ENCODE measurements around the gene SLC25A21.

Gene SLC25A21

DNA sequence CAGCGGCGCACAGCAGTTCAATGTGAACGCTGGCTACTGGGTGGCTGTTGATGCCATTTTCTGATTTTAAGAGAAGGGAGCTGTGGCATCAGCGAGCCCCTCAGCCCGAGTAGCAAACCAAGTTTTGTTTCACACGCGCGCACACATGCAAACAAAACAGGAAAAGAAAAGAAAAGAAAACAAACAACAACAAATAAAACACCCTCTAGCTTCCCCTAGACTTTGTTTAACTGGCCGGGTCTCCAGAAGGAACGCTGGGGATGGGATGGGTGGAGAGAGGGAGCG lies 510.2 kb downstream of the SLC25A21 start:
- H3K27ac ChIP-seq, result no peak overlapping the region
- peaks cover 22% of the 10 kb centered on the region for H3K36me3 ChIP-seq (ENCODE audit: insufficient read depth, low read length)
- peak overlapping the region; percentile 69 for H3K9ac ChIP-seq (ENCODE audit: insufficient read length)
- no peaks in the 10 kb centered on the region for H3K9me3 ChIP-seq (ENCODE audit: low read depth, low read length)
- DNase-seq (ENCODE audit: low read depth, low spot score), result no peak
- TF ChIP-seq POLR2AphosphoS5 (IDR thresholded peaks at IDR 0.05; ENCODE audit: borderline replicate concordance, low read depth, low read length), result no peak
- TF ChIP-seq FOXP2 (optimal IDR thresholded peaks at IDR 0.05; ENCODE audit: control extremely low read depth, extremely low read length, insufficient read depth), result no peak
- TF ChIP-seq EZH2 (IDR thresholded peaks at IDR 0.05), result no peak
- peak overlapping the region; percentile 84 for H3K4me3 ChIP-seq

DNA sequence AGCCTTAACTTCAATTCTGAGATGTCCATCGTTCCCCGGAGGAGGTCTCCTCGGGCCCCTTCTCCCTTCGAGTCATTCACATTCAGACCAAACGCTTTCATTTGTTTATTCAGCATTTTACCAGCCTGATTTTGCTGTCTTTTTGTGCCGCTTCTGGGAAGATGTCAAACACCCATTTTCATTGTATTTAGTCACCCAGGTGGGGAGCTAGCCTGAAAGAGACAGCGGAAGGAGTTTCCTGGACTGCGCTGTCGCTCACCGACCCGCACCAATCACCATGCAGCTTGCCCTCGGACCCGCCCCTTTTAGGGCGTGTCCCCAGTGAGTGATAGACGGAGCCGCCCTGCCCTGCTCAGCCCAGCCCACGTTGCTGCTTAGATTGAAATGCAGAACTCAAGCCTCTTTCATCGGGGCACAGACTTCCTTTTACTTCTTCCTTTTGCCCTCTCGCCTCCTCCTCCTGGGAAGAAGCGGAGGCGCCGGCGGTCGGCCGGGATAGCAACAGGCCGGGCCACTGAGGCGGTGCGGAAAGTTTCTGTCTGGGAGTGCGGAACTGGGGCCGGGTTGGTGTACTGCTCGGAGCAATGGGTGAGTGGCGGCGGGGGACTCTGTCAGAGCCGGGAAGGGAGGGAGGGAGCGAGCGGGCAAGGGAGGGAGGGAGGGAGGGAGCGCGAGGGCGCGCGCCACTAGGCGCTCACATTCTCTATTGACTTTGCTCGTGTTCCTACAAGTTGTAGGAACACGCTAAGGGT lies 510.7 kb downstream of the SLC25A21 start, which contains the start of gene PAX9:
Gene PAX9, plus strand, starts transcription at position 355 of the 752 bp plus-strand sequence. Its CDS starts 230 bp downstream, at position 585.
- TF ChIP-seq EZH2 (IDR thresholded peaks at IDR 0.05) (no peak), FOXP2 (optimal IDR thresholded peaks at IDR 0.05; ENCODE audit: control extremely low read depth, extremely low read length, insufficient read depth) (no peak), POLR2AphosphoS5 (IDR thresholded peaks at IDR 0.05; ENCODE audit: borderline replicate concordance, low read depth, low read length) (peak; percentile 69; the same call in 1 of the 2 replicates)
- Histone ChIP-seq H3K27ac (no peak within 1 kb of the TSS), H3K36me3 (ENCODE audit: insufficient read depth, low read length) (peaks cover 17% of the 10 kb centered on the region), H3K4me3 (peak within 1 kb of the TSS; percentile 84), H3K9ac (ENCODE audit: insufficient read length) (peak within 1 kb of the TSS; percentile 69), H3K9me3 (ENCODE audit: low read depth, low read length) (no peaks in the 10 kb centered on the region)
- peak; percentile 56 for DNase-seq (ENCODE audit: low read depth, low spot score)

DNA sequence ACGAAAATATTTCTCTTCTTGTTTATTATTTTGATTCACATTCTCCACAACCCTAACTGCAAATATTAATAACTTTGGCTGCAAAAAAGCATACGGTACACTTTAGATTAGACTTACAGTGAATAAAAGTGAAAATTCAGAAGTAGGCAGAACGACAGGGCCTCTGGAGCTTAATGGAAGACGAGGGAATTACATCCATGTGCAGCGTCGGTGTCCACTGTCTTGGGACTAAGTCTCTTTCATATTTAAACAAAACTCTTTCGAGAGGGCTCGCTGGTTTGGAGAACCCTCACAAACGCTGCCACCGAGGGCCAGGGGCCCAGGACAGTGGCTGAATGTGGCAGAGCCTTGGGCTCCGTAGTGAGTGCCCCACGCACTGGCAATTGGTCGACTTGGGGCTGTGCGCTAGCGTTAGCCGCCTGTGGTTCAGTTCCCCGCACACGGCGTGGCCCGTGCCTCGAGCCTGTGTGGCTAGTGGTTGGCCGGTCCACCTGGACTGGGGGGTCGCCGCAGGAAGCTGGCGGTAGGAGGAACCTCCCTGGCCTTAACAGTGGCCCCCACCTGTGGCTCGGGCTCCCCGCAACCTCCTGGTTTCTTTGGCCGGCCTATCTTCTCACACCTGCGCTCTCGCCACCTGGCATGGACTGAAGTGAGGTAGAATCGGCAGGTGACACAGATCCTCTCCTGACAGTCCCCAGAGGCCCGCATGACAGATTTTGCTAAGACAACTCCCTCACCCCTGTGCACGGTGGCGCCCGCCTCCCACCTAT lies 511.5 kb downstream of the SLC25A21 start:
- DNase-seq (ENCODE audit: low read depth, low spot score), result no peak
- TF ChIP-seq EZH2 (IDR thresholded peaks at IDR 0.05) (no peak), POLR2AphosphoS5 (IDR thresholded peaks at IDR 0.05; ENCODE audit: borderline replicate concordance, low read depth, low read length) (no peak), FOXP2 (optimal IDR thresholded peaks at IDR 0.05; ENCODE audit: control extremely low read depth, extremely low read length, insufficient read depth) (no peak)
- Histone ChIP-seq H3K36me3 (ENCODE audit: insufficient read depth, low read length) (peaks cover 9% of the 10 kb centered on the region), H3K9me3 (ENCODE audit: low read depth, low read length) (no peaks in the 10 kb centered on the region), H3K27ac (no peak overlapping the region), H3K9ac (ENCODE audit: insufficient read length) (no peak overlapping the region), H3K4me3 (peak overlapping the region; percentile 84)

DNA sequence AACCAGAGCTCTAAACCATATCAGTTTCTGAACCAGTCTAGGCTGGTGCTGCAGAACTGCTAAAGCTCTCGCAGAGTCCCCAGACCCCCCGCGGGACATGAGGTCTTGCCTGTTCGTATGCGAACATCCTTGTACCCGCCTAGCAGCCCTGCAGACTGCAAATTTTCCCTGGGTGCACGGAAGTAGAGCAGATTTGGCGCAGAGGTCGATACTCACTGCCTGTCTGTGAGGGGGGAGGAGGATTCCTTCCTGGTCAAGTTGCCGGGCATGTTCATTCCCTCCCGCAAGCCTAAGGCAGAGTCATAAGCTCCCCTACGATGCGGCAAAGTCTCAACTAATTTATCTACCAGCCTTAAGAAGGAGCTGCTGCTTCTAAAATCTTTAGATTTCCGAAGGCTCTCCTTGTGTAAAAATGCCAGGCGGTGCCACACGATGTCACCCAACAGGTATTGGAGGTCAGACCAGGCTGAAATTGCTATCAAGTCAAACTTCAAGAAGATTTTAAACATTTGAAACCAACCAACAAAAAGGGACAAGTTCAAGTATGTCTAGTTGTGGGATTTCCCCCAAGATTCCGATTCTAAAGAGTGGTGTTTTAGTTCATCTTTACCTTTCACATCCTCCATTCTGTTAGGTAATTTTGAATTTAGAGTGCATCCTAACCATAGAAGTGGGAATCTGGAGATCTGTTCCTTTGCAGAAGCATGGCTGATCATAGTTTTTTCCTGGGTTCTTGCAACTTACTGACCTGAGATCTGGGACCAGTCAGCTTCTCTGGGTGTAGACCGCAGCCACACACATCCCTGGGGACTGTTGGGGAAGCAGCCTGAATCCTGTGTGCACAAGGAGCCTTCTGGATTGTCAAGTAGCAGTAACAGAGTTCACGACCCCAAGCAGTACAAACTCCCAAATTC lies 512.3 kb downstream of the SLC25A21 start:
- no peaks in the 10 kb centered on the region for H3K9me3 ChIP-seq (ENCODE audit: low read depth, low read length)
- no peak for DNase-seq (ENCODE audit: low read depth, low spot score)

DNA sequence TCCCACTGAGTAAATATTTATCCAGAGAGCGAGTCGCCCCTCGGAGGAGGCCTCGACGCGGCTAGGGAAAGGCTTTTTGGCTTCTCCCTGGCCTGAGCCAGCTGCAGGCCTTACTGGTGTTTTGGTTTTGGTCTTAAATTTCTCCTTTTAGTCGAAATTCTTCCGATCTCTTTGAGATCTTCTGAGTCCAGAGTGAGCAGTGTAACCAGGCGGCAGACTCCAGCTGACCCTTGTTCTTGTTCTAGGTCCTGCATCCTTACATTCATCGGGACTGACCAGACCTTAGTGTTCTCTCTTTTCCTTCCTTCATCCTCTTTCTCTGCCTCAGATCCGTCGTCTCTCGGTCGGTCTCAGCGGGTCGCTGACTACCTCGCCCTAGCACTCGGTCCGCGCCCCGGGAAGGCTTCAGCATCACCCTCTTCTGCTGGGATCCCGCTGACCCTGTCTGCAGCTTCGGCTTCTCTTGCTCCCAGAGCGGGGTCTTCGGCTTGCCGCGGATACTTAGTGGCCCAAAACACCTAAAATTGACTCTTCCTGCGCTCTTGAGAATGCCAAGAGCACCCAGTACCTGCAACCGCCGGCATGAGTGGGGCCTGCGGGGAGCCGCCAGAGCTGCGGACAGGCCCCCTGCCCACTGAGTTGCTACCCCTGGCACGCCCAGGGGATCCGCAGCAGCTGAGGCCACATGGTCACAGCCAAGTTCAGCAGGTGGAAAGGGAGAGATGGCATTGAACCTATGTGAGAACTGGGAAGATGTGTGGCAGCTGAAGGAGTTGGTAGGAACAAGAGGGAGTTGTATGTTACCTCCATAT lies 513.2 kb downstream of the SLC25A21 start:
- DNase-seq (ENCODE audit: low read depth, low spot score), result no peak
- H3K36me3 ChIP-seq (ENCODE audit: insufficient read depth, low read length), result no peaks in the 10 kb centered on the region; the same call in 1 of the 2 replicates
- H3K4me3 ChIP-seq, result no peak overlapping the region
- no peak overlapping the region for H3K27ac ChIP-seq
- H3K9me3 ChIP-seq (ENCODE audit: low read depth, low read length), result no peaks in the 10 kb centered on the region
- TF ChIP-seq POLR2AphosphoS5 (IDR thresholded peaks at IDR 0.05; ENCODE audit: borderline replicate concordance, low read depth, low read length) (no peak), FOXP2 (optimal IDR thresholded peaks at IDR 0.05; ENCODE audit: control extremely low read depth, extremely low read length, insufficient read depth) (no peak), EZH2 (IDR thresholded peaks at IDR 0.05) (no peak)
- H3K9ac ChIP-seq (ENCODE audit: insufficient read length), result no peak overlapping the region

More for the DNA sequence above, 512.3 kb downstream of the SLC25A21 start:
- peaks cover under 1% of the 10 kb centered on the region; the same call in 1 of the 2 replicates for H3K36me3 ChIP-seq (ENCODE audit: insufficient read depth, low read length)
- no peak overlapping the region for H3K9ac ChIP-seq (ENCODE audit: insufficient read length)
- no peak for TF ChIP-seq POLR2AphosphoS5 (IDR thresholded peaks at IDR 0.05; ENCODE audit: borderline replicate concordance, low read depth, low read length)
- no peak for TF ChIP-seq FOXP2 (optimal IDR thresholded peaks at IDR 0.05; ENCODE audit: control extremely low read depth, extremely low read length, insufficient read depth)
- TF ChIP-seq EZH2 (IDR thresholded peaks at IDR 0.05), result no peak
- H3K27ac ChIP-seq, result no peak overlapping the region
- no peak overlapping the region for H3K4me3 ChIP-seq

DNA sequence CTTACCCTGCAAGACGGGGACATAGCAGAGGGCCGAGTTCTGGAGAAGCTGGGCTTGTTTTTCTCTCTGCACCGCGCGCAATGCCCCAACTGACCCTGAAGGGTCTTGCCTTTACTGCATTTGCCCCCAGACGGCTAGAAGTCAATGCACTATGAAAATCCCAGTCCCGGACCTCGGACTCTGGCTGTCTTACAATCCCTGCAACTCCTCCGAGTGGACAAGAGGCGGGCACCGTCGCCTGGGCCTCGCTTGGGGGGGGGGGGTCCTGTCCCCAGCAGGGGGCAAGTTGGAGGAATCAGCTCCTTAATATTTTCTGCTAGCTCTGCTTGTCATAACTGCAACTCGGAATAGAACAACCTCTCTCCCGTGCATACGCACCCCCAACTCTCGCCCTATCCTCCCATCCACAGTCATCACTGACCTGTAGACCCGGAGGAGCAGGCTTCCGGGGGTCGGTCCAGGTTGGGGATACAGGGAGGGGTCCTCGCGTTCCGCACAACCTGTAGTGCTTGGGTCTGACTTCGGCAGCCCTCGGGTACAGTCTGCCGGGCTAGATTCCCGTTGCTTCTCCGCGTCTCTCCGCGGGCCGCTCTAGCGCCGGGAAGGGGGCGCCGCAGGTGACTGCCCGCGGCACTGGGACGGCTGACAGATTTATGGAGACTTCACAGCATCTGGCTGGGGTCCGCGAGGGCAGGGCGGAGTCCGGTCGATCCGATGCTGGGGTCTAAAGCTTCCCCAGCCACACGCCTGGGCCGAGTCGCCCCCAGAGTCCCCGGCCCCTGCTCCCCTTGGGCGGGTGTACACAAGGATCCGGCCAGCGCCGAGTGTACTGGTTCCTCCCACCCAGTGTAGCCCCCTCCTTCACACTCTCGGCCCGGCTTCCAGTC lies 514.0 kb downstream of the SLC25A21 start:
- H3K4me3 ChIP-seq, result no peak overlapping the region
- H3K9ac ChIP-seq (ENCODE audit: insufficient read length), result no peak overlapping the region
- TF ChIP-seq EZH2 (IDR thresholded peaks at IDR 0.05) (no peak), FOXP2 (optimal IDR thresholded peaks at IDR 0.05; ENCODE audit: control extremely low read depth, extremely low read length, insufficient read depth) (no peak), POLR2AphosphoS5 (IDR thresholded peaks at IDR 0.05; ENCODE audit: borderline replicate concordance, low read depth, low read length) (no peak)
- H3K9me3 ChIP-seq (ENCODE audit: low read depth, low read length), result no peaks in the 10 kb centered on the region
- H3K36me3 ChIP-seq (ENCODE audit: insufficient read depth, low read length), result no peaks in the 10 kb centered on the region; the same call in 1 of the 2 replicates
- no peak for DNase-seq (ENCODE audit: low read depth, low spot score)
- no peak overlapping the region for H3K27ac ChIP-seq

Measured in SK-N-MC (cell line).